ENCODE results near the gene SAMHD1.

- TF ChIP-seq CTCF (IDR thresholded peaks at IDR 0.05) (no peak), POLR2A (IDR thresholded peaks at IDR 0.05) (no peak)
These were observed 103.8 kb downstream of the SAMHD1 start for GRCh38 chr20:36847710-36848040.
